Stimulated activated CD4-positive, alpha-beta T cell treated with anti-CD3 and anti-CD28 coated beads, Interleukin-2, amount 100 ng/mL, for 4 hours (primary cell): ENCODE results near the gene FAM107A.
"Not testable (repeated sequence)": the region's sequence is repeated elsewhere in the genome, so short reads cannot be mapped to it uniquely, and the experiment has no call there.

Source experiments
- DNase-seq: peaks from one replicate; pipeline ENCODE4 v3.0.0-alpha.2; 2020; ENCODE audit warnings: low read depth

Gene FAM107A

DNA sequence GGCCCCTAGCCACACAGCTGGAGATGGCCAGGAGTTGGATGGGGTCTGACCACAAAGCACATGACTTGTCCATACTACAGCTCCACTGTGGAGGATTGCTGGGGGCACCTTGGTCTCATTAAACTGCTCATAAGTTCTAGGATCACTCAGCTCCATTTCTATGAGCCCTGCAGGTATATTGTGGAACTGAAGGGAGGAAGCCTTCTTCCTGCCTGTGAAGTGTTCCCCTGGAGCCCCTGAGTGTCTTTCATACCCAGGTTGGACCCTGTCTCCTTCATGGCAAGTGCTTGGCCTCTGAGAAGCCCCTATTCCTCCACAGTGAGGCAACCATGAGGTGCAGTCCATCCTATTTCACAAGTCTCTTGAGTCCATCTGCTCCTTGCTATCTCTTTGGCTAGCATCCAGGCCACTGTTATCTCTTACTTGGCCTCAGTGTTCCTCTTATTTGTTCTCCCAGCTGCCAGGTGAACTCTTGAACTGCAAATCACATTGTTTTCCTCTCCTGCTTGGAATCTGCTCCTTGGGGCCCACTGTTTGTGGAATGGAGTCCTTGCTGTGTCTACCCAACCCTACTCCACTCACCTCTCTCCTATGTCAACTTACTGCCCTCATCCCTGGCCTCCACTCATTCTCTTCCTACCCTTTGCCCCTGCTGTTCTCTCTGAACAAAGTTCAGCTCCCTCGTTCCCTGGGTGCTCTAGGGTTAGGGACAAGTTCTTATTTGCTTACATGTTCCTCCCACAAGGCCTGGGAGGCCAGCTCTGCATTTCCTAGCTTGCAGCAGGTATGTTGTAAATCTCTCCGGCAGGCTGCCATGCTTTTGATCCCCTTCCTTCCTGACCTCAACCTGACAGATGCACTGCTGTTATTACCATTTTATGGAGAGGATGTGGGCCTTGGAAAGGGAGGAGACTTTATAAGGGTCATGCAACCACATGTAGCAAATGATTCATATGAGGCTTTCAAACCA, 41.4 kb downstream of the FAM107A start:
- DNase-seq, result no peak

- DNase-seq, result no peak
These were observed 42.3 kb downstream of the FAM107A start for GRCh38 chr3:58534592-58535494.

- peak; percentile 82 for DNase-seq
These were observed 44.4 kb downstream of the FAM107A start for GRCh38 chr3:58532794-58533220.

DNA sequence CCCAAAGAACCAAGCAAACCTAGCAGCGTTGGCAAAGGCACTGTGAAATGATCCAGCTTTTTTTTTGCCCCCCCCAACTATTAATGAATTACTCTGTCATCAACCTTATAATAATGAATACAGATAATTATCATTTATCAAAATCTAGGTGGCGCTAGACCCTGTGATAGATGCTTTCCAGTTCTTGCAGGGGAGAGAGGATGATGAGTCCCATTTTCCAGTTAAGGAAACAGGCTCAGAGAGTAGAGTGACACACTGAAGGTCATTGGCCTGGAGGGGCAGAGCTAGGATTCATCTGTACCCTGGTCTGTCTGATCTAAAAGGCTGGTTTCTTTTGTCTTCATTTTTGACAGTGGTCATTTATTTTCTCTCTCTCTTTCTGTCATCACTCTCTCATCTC, 45.2 kb downstream of the FAM107A start:
- DNase-seq, result no peak

GRCh38 chr3:58531555-58531954, 45.6 kb downstream of the FAM107A start:
- no peak for DNase-seq

DNA sequence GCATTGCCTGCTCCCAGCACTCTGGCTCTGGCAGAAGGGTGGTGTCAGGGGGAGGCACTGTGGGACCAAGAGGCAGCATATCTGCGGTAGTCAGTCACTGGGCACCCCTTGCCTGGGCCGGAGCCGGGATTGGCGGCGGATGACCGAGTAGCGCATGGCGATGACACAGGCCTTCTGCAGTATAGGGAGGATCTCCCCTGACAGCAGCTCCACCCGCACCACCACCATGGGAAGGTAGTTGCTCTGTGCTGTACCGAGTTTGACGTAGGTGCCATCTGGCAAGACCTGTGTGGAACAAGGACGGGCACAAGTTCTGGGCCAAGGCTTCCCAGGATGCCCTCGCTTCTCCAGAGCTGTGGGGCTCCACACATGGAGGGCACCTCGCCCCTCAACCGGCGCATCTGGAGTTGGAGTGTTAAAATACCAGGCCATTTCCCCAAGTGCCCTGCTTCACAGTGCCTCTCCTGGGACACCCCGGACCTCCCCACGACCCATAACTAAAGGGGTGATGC, 46.8 kb downstream of the FAM107A start:
- no peak for DNase-seq

- DNase-seq, result no peak
These were observed 47.5 kb downstream of the FAM107A start for GRCh38 chr3:58529516-58530353.

GRCh38 chr3:58528629-58529028, 48.6 kb downstream of the FAM107A start:
- DNase-seq, result no peak

- not testable (repeated sequence) for DNase-seq
These were observed 49.8 kb downstream of the FAM107A start for GRCh38 chr3:58527440-58527839.

- no peak for DNase-seq
These were observed 50.7 kb downstream of the FAM107A start for GRCh38 chr3:58526515-58526957.

GRCh38 chr3:58524326-58524888, 52.8 kb downstream of the FAM107A start:
- DNase-seq, result no peak

DNA sequence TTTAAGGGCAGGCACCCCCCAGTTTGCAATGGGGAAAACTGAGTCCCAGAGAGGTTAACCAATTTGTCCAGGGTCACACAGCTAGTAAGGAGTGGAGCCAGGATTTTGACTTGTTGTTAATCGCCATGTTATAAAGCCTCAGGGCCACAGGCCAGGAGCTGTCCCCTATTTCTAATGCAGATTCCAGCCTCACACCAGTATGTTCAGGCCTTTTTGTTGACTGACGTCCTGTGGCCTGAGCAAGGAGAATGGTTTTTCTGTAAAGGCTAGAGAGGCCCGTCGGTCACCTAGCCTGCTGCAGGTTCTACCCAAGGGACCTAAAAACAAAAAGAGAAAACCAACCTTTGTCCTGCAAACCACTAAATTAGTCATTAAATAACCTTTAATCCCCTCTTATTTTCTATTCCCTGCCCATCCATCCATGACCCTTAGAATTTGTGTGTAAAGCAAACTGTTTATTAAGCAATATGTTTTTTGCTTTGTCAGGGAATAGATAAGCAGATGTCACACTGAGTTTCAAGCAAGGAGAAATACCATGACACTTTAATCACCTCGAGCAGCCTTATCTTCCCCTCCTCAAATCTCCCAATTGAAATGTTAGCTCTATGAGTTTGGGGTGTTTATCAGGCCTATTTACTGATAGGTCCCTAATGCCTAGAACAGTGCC, 54.3 kb downstream of the FAM107A start:
- no peak for DNase-seq

DNA sequence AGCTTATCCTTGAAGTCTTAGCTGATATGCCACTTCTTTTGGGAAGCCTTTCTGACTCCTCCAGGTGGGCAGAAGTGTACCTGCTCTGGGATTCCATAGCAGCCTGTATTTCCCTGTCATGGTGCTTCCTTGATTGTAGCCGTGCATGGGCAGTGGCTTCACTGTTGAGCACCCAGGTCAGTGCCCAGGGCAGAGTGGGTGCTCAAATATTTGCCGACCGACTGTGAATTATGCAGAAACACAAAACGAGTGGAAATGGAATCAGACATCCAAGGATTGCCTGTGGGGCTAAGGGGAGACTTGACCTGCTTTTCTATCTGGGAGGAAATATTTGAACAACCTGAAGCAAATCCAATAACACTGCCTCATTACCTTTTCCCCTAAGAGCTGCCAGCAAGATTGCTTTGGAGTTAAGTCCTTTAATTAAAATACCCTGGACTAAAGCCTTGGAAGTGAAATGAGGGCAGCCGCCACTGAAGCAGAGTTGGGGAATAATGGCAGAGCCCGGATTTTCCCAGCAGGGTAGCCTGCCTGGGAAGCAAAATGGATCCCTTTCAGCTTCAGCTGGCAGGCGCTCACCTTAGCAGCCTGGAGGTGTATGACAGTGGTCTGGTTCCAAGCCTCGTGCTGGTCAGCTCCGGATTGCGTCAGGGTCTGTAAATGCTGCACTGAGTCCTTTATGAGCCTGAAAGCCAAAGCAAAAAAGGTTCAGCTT, 55.1 kb downstream of the FAM107A start:
- DNase-seq, result no peak

DNA sequence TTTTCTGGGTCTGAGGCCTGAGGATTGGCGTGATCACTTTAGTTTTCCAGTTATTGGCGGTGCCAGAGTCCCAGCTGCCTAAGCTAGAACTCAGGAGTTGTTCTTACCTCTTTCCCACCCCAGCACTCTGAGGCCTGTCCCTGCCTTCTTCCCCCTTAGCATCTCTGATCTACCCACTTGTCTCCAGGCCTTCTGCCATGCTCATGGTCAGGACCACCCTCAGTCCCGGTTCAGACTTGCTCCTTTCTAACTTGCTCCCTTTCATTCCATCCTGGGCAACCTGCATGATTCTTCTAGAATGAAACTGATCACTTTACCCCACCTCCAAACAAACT, 55.9 kb downstream of the FAM107A start:
- DNase-seq, result no peak

DNA sequence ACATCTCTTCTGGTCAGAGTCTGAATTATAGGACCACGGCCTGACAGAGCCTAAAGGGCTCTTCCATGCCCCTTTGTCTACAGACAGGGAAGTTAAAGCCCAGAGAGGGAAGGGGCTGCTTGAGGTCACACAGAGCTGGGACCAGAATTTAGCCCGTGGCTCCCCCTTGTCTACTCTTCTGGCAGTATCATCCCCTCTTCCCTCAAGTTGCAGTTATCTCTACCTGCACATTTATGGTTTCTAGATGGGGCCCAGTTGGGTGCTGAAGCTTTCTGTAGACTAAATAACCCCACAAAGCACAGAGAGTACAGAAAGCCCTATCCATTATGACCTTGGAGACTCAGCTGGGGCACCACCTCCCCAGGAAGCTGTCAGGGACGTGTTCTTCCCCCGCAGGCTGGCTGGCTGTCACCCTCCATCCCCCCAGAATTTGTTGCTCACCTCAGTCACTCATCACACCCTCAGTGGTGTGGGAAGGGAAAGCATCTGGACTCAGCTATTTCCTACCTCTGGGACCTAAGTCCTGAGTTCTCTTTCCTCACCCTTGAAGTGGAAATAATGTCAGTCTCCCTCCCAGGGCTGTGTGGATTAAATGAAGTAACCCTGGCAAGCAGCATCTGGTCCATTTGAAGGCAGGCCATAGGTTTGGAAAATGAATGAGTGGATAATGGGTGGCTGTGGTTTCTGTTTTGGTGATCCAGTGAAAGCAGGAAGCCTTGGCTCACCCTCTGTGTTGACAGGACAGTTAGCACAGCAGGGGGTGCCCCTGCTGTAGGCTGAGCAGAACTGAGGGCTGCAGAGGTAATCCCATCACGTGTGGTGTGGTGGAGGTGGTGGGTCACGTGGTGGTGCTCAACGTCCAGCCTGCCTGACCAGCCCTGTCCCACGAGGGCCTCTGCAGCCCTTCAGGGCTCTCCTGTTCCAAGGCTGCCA, 56.5 kb downstream of the FAM107A start:
- no peak for DNase-seq

GRCh38 chr3:58519668-58520402, 57.4 kb downstream of the FAM107A start:
- DNase-seq, result no peak

- no peak for DNase-seq
These were observed 58.9 kb downstream of the FAM107A start for GRCh38 chr3:58518291-58518789.

DNA sequence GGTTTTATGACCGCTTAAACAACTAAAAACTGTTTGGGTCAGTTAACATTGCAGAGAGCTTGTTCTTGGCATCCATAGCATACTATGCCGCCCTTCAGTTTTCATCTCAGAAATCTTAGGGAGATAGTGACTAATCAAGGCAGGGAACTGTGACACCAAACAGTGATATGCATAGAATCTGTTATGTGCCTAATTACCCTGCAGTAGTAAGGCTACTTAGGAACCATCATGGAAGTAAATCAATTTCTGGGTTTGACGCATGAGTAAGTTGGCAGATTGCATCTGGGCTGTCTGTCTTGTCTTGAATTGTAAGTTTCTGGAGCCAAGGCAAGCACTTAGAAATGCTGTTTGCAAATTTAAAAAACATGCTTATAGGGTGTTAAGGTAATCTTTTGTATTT, 62.8 kb downstream of the FAM107A start:
- no peak for DNase-seq
